C1 segment of cervical spinal cord (tissue), 14 donors: ENCODE results near the gene SHLD3.
"Not testable (repeated sequence)": the region's sequence is repeated elsewhere in the genome, so short reads cannot be mapped to it uniquely, and the experiment has no call there.

ENCODE experiments used
- DNase-seq, 14 donors: peaks; one replicate each; lab custom pipeline; 2025; lab: John Stamatoyannopoulos, UW

Gene SHLD3

DNA sequence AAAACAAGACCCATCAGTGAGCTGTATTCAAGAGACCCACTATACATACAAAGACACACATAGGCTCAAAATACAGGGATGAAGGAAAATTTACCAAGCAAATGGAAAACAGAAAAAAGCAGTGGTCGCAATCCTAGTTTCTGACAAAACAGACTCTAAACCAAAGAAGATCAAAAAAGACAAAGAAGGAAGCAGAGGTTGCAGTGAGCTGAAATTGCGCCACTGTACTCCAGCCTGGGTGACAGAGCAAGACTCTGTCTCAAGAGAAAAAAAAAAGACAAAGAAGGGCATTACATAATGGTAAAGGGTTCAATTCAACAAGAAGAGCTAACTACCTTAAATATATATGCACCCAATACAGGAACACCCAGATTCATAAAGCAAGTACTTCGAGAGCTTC, 51.2 kb downstream of the SHLD3 start:
- DNase-seq, result not testable (repeated sequence)
